Fibroblast of villous mesenchyme (primary cell): ENCODE results near the gene ZSWIM9. TPM values are rescaled to one million over a fixed set of nuclear protein-coding genes. Genes with fewer than 3 reads are reported as not detected.

ENCODE experiments used
- DNase-seq: peaks from one replicate; pipeline ENCODE4 v3.0.0-alpha.2; 2010; ENCODE audit warnings: low read depth
- H3K4me3 ChIP-seq: 2 replicates; pipeline ENCODE4 v1.5.1; 2011; ENCODE audit warnings: low read depth, mild to moderate bottlenecking, low read length
- total RNA-seq: library from RNA; depleted of rRNA; stranded (reverse); fragments of >200 nt; gene quantifications from 2 replicates; pipeline ENCODE4 v1.2.3, GENCODE V29; 2012
- TF ChIP-seq, protein P1 (sequence below): IDR thresholded peaks from 2 replicates; pipeline ENCODE4 v1.5.1; 2012; ENCODE audit warnings: low read depth, mild to moderate bottlenecking, low read length; ENCODE audit not compliant: insufficient read depth

ZSWIM9 gene
- 2.2 and 2.9 TPM in 2 replicates for total RNA-seq

GRCh38 chr19:48169939-48170803 is at the start of gene ZSWIM9, which contains the start of gene LIG1:
Gene ZSWIM9 (plus strand): TSS chr19:48170680. CDS start chr19:48171803, 1,123 bp downstream.
Gene LIG1 (minus strand): TSS chr19:48170344. CDS start chr19:48165566, 4,778 bp downstream.
- TF ChIP-seq, protein P1, sequence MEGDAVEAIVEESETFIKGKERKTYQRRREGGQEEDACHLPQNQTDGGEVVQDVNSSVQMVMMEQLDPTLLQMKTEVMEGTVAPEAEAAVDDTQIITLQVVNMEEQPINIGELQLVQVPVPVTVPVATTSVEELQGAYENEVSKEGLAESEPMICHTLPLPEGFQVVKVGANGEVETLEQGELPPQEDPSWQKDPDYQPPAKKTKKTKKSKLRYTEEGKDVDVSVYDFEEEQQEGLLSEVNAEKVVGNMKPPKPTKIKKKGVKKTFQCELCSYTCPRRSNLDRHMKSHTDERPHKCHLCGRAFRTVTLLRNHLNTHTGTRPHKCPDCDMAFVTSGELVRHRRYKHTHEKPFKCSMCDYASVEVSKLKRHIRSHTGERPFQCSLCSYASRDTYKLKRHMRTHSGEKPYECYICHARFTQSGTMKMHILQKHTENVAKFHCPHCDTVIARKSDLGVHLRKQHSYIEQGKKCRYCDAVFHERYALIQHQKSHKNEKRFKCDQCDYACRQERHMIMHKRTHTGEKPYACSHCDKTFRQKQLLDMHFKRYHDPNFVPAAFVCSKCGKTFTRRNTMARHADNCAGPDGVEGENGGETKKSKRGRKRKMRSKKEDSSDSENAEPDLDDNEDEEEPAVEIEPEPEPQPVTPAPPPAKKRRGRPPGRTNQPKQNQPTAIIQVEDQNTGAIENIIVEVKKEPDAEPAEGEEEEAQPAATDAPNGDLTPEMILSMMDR, result peak; percentile 11
- peak; percentile 95 for DNase-seq
- peak within 1 kb of the TSS; percentile 91 for H3K4me3 ChIP-seq

- DNase-seq, result no peak
- TF ChIP-seq, protein P1, result no peak
- H3K4me3 ChIP-seq, result no peak overlapping the region
Observed at GRCh38 chr19:48121066-48121465, 49.4 kb upstream of the ZSWIM9 start.

DNA sequence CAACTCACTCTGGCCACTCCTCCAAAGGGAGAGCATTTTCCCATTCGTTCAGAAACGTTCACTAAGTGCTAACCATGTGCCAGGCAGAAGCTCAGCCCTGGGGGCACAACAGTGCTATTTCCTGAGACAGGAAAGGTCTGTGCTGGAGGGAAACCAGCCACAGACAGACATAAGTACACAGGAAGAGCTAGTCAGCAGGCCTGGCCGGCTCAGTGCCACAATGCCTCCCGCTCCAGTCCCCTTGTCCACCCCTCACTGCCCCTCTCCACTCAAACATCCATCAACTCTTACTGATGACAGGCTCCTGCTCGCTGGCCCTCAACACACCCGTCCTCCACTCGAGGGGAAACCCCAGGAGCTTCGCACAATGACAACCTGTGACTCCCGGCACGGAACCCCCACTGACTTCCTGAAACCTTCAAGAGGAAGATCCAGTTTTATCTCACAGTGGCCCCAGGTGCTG is 48.5 kb upstream of the ZSWIM9 start:
- H3K4me3 ChIP-seq, result no peak overlapping the region
- no peak for DNase-seq
- TF ChIP-seq, protein P1, result no peak

GRCh38 chr19:48122421-48122820 is 48.1 kb upstream of the ZSWIM9 start:
- TF ChIP-seq, protein P1, result no peak
- DNase-seq, result no peak
- no peak overlapping the region for H3K4me3 ChIP-seq

GRCh38 chr19:48123907-48124651 is 46.4 kb upstream of the ZSWIM9 start:
- peak; percentile 29 for DNase-seq
- H3K4me3 ChIP-seq, result no peak overlapping the region
- TF ChIP-seq, protein P1, result peak; percentile 2

DNA sequence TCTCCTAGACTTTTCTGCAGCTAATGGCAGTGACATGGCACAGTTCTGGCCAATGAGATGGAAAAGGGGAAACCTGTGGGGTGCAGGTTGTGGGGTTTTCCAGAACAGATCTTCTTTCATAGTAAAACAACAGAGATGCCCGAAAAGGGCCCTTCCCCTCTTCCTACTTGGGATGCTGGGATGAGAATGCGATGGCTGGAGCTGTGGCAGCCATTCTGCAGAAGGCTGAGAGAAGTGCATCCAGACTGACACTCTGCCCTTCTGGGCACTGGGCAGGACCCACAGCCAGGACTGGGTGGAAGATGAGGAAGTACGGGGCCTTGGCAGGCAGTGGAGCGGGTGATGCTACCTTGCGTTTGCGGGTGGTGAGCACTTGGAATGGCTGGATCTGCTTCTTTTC is 42.9 kb upstream of the ZSWIM9 start:
- H3K4me3 ChIP-seq, result no peak overlapping the region
- DNase-seq, result no peak
- TF ChIP-seq, protein P1, result no peak
